ENCODE results near the gene ARHGDIG. TPM values are rescaled to one million over a fixed set of nuclear protein-coding genes. Genes with fewer than 3 reads are reported as not detected.

ARHGDIG gene
- total and polyA plus RNA-seq, 2 of the 4 experiments (the other 2 are of a cell fraction): 0.24 to 0.36 TPM

DNA sequence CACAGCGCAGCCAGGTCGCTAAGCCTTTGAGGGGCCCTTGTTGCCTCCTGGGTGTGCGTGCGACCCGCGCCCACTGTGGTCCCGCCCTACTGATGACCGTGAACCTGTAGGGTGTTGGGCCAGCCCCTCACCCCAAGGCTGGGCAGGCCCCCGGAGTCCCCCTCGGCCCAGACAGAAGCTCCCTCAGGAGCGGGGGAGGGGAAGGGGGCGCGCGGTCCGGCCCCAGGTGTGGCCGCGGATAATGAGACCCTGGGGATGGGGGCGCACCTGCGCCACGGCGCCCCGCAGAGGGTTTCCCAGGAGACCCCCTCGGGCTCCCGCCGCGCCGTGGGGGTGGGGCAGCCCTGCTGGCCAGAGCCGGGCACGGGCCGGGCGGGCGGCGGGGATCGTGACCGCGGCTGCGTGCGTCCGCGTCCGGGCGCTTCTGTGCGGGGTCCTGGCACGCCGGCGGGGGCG lies 358 bp upstream of the ARHGDIG start:
- Histone ChIP-seq H3K9me3 (ENCODE audit: control insufficient read depth, insufficient read depth, low read length) (no peaks in the 10 kb centered on the region), H2AK9ac (replicated peaks; ENCODE audit: low read depth, low read length, poor library complexity) (no peak overlapping the region), H2AFZ (replicated peaks; ENCODE audit: low read length, poor library complexity) (no peak overlapping the region), H3K4me3 (ENCODE audit: insufficient read depth, low read depth, low read length) (no peak overlapping the region; the same call in 1 of the 2 replicates), H3K27ac (ENCODE audit: insufficient read depth, low read length) (no peak overlapping the region), H2BK20ac (ENCODE audit: low read depth, low read length) (no peak overlapping the region), H3K4me2 (ENCODE audit: low read depth, low read length) (no peak overlapping the region), H2BK15ac (ENCODE audit: low read depth, low read length) (no peak overlapping the region), H3K36me3 (ENCODE audit: control insufficient read depth, insufficient read depth, low read length) (no peaks in the 10 kb centered on the region), H2BK120ac (ENCODE audit: low read depth, low read length) (no peak overlapping the region), H3K9ac (ENCODE audit: low read depth, low read length) (no peak overlapping the region), H3K56ac (ENCODE audit: extremely low read depth, insufficient read depth, low read length) (no peak overlapping the region), H4K20me1 (ENCODE audit: insufficient read depth, low read length) (no peaks in the 10 kb centered on the region; the same call in 1 of the 2 replicates), H3K9me1 (ENCODE audit: insufficient read depth, low read length) (no peaks in the 10 kb centered on the region), H2BK5ac (ENCODE audit: low read depth, low read length, poor library complexity, severe bottlenecking) (no peak overlapping the region), H3K4ac (ENCODE audit: low read depth, low read length) (no peak overlapping the region), H3K23ac (ENCODE audit: low read depth, low read length) (no peak overlapping the region), H3K79me1 (ENCODE audit: low read depth in 1 of 2, low read length in 2 of 2) (no peaks in the 10 kb centered on the region), H3K18ac (ENCODE audit: low read depth, low read length) (no peak overlapping the region), H3K14ac (replicated peaks; ENCODE audit: low read depth, low read length) (no peak overlapping the region), H2AK5ac (ENCODE audit: low read depth, low read length) (no peak overlapping the region), H4K8ac (ENCODE audit: low read depth in 2 of 2, low read length in 2 of 2) (no peak overlapping the region), H4K5ac (ENCODE audit: low read depth, low read length) (no peak overlapping the region), H3K27me3 (ENCODE audit: control insufficient read depth, insufficient read depth, low read length) (peaks cover 42% of the 10 kb centered on the region), H3K4me1 (ENCODE audit: control insufficient read depth, insufficient read depth, low read length) (peaks cover 3% of the 10 kb centered on the region; the same call in 1 of the 2 replicates), H4K91ac (ENCODE audit: insufficient read depth, low read depth, low read length) (no peak overlapping the region)
- peak; percentile 33 for ATAC-seq (ENCODE audit: low read depth)
- TF ChIP-seq, protein P1, sequence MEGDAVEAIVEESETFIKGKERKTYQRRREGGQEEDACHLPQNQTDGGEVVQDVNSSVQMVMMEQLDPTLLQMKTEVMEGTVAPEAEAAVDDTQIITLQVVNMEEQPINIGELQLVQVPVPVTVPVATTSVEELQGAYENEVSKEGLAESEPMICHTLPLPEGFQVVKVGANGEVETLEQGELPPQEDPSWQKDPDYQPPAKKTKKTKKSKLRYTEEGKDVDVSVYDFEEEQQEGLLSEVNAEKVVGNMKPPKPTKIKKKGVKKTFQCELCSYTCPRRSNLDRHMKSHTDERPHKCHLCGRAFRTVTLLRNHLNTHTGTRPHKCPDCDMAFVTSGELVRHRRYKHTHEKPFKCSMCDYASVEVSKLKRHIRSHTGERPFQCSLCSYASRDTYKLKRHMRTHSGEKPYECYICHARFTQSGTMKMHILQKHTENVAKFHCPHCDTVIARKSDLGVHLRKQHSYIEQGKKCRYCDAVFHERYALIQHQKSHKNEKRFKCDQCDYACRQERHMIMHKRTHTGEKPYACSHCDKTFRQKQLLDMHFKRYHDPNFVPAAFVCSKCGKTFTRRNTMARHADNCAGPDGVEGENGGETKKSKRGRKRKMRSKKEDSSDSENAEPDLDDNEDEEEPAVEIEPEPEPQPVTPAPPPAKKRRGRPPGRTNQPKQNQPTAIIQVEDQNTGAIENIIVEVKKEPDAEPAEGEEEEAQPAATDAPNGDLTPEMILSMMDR (conservative IDR thresholded peaks at IDR 0.05; ENCODE audit: low read depth, low read length): no peak
- TF ChIP-seq RCOR1 (IDR thresholded peaks at IDR 0.05; ENCODE audit: insufficient replicate concordance, low read length): no peak
- no peak for TF ChIP-seq RAD21 (IDR thresholded peaks at IDR 0.05; ENCODE audit: low read length)
- TF ChIP-seq CHD1 (IDR thresholded peaks at IDR 0.05; ENCODE audit: low read depth, low read length): no peak
- TF ChIP-seq BHLHE40 (IDR thresholded peaks at IDR 0.05; ENCODE audit: low read depth, low read length): no peak; the same call in 1 of the 2 replicates
- TF ChIP-seq POLR2A (IDR thresholded peaks at IDR 0.05; ENCODE audit: low read depth, low read length): no peak
- TF ChIP-seq MXI1 (IDR thresholded peaks at IDR 0.05; ENCODE audit: borderline replicate concordance, low read depth, low read length): no peak
- no peak for TF ChIP-seq SMC3 (IDR thresholded peaks at IDR 0.05; ENCODE audit: low read depth, low read length)
- TF ChIP-seq CEBPB (IDR thresholded peaks at IDR 0.05; ENCODE audit: low read depth, low read length): no peak
- TF ChIP-seq FOS (IDR thresholded peaks at IDR 0.05; ENCODE audit: low read depth, low read length): no peak
- no peak for TF ChIP-seq NFE2L2 (IDR thresholded peaks at IDR 0.05; ENCODE audit: low read depth, low read length)
- no peak for TF ChIP-seq MAZ (IDR thresholded peaks at IDR 0.05; ENCODE audit: borderline replicate concordance, low read depth, low read length)
- no TSS peak for BruUV-seq (replicated peaks)
- DNase-seq: no peak
- in situ Hi-C loops (cut with MboI; ENCODE audit: low sequenced_read_pairs) (no loop called here), intact Hi-C loops (cut with micrococcal nuclease) (no loop called here), dilution Hi-C loops (cut with HindIII; ENCODE audit: low sequenced_read_pairs, unreplicated experiment) (no loop called here)
- ChIA-PET POLR2A (ENCODE audit: unreplicated experiment) (no interaction called here), CTCF (no interaction called here)
- WGBS, 2 experiments (ENCODE audit: extremely low coverage in 2 of 2, insufficient read length in 1 of 2): 16% methylated on average over 15 of the region's 47 CpGs; no CpG with 5 or more reads in 1 of the 2 experiments
